Cardiac muscle cell (in vitro differentiated cells and primary cell): Measurements from ENCODE around the gene HERC4. TPM values are rescaled to one million over a fixed set of nuclear protein-coding genes. Genes with fewer than 3 reads are reported as not detected.
"Not testable (repeated sequence)": the region's sequence is repeated elsewhere in the genome, so short reads cannot be mapped to it uniquely, and the experiment has no call there.

ENCODE experiments used
- DNase-seq, 2 donors: peaks; one replicate each; pipeline versions ENCODE4 v3.0.0 to v3.0.0-alpha.2; 2010 to 2017; ENCODE audit warnings: low read depth in 1 of 2, low spot score in 1 of 2
- H3K27ac ChIP-seq: fragments of 200-600 bp; sonication (generic); 2 replicates; pipeline ENCODE4 v1.5.1; 2016
- H3K27me3 ChIP-seq: fragments of 200-600 bp; sonication (generic); 2 replicates; pipeline ENCODE4 v1.6.0; 2016; ENCODE audit warnings: control low read depth
- H3K36me3 ChIP-seq: fragments of 200-600 bp; sonication (generic); 2 replicates; pipeline ENCODE4 v1.5.1; 2016; ENCODE audit warnings: control low read depth
- H3K4me1 ChIP-seq: fragments of 200-600 bp; sonication (generic); 2 replicates; pipeline ENCODE4 v1.8.1; 2017; ENCODE audit warnings: low read depth, mild to moderate bottlenecking, mixed run types
- H3K4me3 ChIP-seq: fragments of 200-600 bp; sonication (generic); 2 replicates; pipeline ENCODE4 v1.5.1; 2016; ENCODE audit warnings: mild to moderate bottlenecking
- H3K9me3 ChIP-seq: fragments of 200-600 bp; sonication (generic); 2 replicates; pipeline ENCODE4 v1.5.1; 2017; ENCODE audit warnings: low read depth, mild to moderate bottlenecking, control low read depth
- polyA plus RNA-seq: library from polyadenylated mRNA; unstranded; fragments of >200 nt; fragmentation: Nextera tagmentation; extraction: Ambion mirVana; gene quantifications from 2 replicates; pipeline ENCODE4 v1.2.1, GENCODE V29; 2016
- total RNA-seq: library from RNA; depleted of rRNA; stranded (reverse); fragments of >200 nt; gene quantifications from 2 replicates; pipeline ENCODE4 v1.2.3, GENCODE V29; 2016
- TF ChIP-seq, protein P1 (sequence below): IDR thresholded peaks from 2 replicates; pipeline ENCODE4 v1.5.1; 2012; ENCODE audit warnings: low read depth, mild to moderate bottlenecking, low read length

Gene HERC4
- total and polyA plus RNA-seq, 2 experiments from 2014 or later = 35.1 to 38.7 TPM

GRCh38 chr10:68027429-68027828 is 47.7 kb downstream of the HERC4 start:
- no peak overlapping the region for H3K27ac ChIP-seq
- H3K36me3 ChIP-seq = peaks cover 20% of the 10 kb centered on the region
- H3K4me3 ChIP-seq = no peak overlapping the region

DNA sequence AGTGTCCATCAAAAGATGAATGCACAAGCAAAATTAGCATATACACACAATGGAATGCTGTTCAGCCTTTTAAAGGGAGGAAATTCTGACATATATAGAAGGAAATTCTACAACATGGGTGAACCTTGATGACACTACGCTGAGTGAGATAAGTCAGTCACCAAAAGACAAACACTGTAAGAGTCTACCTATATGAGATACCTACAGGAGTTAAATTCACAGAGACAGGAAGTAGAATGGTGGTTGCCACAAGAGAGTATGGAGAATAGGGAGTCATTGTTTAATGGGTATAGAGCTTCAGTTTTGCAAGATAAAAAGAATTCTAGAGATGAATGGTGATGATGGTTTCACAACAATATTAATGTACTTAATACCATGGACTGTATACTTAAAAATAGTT is 51.8 kb downstream of the HERC4 start:
- H3K9me3 ChIP-seq = no peaks in the 10 kb centered on the region
- H3K36me3 ChIP-seq = peaks cover 20% of the 10 kb centered on the region
- no peaks in the 10 kb centered on the region for H3K4me1 ChIP-seq
- no peak for DNase-seq
- TF ChIP-seq, protein P1, sequence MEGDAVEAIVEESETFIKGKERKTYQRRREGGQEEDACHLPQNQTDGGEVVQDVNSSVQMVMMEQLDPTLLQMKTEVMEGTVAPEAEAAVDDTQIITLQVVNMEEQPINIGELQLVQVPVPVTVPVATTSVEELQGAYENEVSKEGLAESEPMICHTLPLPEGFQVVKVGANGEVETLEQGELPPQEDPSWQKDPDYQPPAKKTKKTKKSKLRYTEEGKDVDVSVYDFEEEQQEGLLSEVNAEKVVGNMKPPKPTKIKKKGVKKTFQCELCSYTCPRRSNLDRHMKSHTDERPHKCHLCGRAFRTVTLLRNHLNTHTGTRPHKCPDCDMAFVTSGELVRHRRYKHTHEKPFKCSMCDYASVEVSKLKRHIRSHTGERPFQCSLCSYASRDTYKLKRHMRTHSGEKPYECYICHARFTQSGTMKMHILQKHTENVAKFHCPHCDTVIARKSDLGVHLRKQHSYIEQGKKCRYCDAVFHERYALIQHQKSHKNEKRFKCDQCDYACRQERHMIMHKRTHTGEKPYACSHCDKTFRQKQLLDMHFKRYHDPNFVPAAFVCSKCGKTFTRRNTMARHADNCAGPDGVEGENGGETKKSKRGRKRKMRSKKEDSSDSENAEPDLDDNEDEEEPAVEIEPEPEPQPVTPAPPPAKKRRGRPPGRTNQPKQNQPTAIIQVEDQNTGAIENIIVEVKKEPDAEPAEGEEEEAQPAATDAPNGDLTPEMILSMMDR = no peak
- H3K27me3 ChIP-seq = no peaks in the 10 kb centered on the region
- no peak overlapping the region for H3K4me3 ChIP-seq
- H3K27ac ChIP-seq = no peak overlapping the region

More at GRCh38 chr10:68027429-68027828, 47.7 kb downstream of the HERC4 start:
- H3K27me3 ChIP-seq = no peaks in the 10 kb centered on the region
- no peaks in the 10 kb centered on the region for H3K9me3 ChIP-seq
- no peak for DNase-seq
- TF ChIP-seq, protein P1 = no peak
- H3K4me1 ChIP-seq = no peaks in the 10 kb centered on the region

- not testable (repeated sequence) for H3K27me3 ChIP-seq, H3K27ac ChIP-seq, DNase-seq, H3K4me1 ChIP-seq, H3K4me3 ChIP-seq, H3K9me3 ChIP-seq
- peaks cover 20% of the 10 kb centered on the region for H3K36me3 ChIP-seq
These were observed 52.8 kb downstream of the HERC4 start for GRCh38 chr10:68022324-68022723.

GRCh38 chr10:68016519-68016918 is 58.6 kb downstream of the HERC4 start:
- H3K36me3 ChIP-seq = peaks cover 14% of the 10 kb centered on the region
- not testable (repeated sequence) for H3K4me1 ChIP-seq, H3K9me3 ChIP-seq, H3K4me3 ChIP-seq, H3K27ac ChIP-seq, DNase-seq, H3K27me3 ChIP-seq

GRCh38 chr10:68010426-68010940 is 64.6 kb downstream of the HERC4 start:
- DNase-seq = no peak
- TF ChIP-seq, protein P1 = no peak
- H3K4me1 ChIP-seq = no peaks in the 10 kb centered on the region
- peaks cover 16% of the 10 kb centered on the region for H3K36me3 ChIP-seq
- H3K4me3 ChIP-seq = no peak overlapping the region
- H3K27ac ChIP-seq = no peak overlapping the region
- H3K27me3 ChIP-seq = no peaks in the 10 kb centered on the region
- no peaks in the 10 kb centered on the region for H3K9me3 ChIP-seq

DNA sequence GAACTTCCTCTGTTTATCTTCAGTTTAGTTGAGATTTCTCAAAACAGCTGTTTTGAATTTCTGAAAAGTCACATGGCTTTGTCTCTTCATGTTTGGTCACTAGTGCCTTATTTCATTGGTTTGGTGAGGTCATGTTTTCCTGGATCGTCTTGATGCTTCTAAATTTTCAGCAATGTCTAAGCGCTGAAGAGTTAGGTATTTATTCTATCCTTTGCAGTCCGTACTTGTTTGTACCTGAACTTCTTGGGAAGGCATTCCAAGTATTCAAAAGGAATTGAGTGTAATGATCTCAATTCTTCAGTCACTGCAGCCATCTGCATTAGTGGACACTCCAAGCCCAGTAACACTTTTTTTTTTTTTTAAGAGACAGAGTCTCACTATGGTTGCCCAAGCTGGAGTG is 67.7 kb downstream of the HERC4 start:
- H3K36me3 ChIP-seq = peaks cover 21% of the 10 kb centered on the region
- no peak for DNase-seq
- no peaks in the 10 kb centered on the region for H3K9me3 ChIP-seq
- H3K27ac ChIP-seq = no peak overlapping the region
- no peaks in the 10 kb centered on the region for H3K27me3 ChIP-seq
- TF ChIP-seq, protein P1 = no peak
- no peaks in the 10 kb centered on the region for H3K4me1 ChIP-seq
- H3K4me3 ChIP-seq = no peak overlapping the region

- Histone ChIP-seq H3K27ac (no peak overlapping the region), H3K4me3 (no peak overlapping the region), H3K27me3 (no peaks in the 10 kb centered on the region), H3K4me1 (no peaks in the 10 kb centered on the region), H3K36me3 (peaks cover 19% of the 10 kb centered on the region), H3K9me3 (no peaks in the 10 kb centered on the region)
- TF ChIP-seq, protein P1 = no peak
- no peak for DNase-seq
These were observed 73.5 kb downstream of the HERC4 start for GRCh38 chr10:68001539-68001938.
